Prostate gland (tissue), 2 donors: Measurements from ENCODE around the gene ADAM22. TPM values are rescaled to one million over a fixed set of nuclear protein-coding genes. Genes with fewer than 3 reads are reported as not detected.
"Not testable (repeated sequence)": the region's sequence is repeated elsewhere in the genome, so short reads cannot be mapped to it uniquely, and the experiment has no call there.

Experiments
- DNase-seq: peaks from one replicate; pipeline ENCODE4 v3.0.0-alpha.2; 2019; ENCODE audit warnings: low spot score
- H3K27ac ChIP-seq, 2 donors: fragments of 200-600 bp; sonication (generic); 2 replicates each; pipeline ENCODE4 v1.5.1; 2017 to 2019
- H3K27me3 ChIP-seq: fragments of 200-600 bp; sonication (generic); replicated peaks from 2 replicates; pipeline ENCODE4 v1.5.1; 2019; ENCODE audit not compliant: insufficient read depth
- H3K36me3 ChIP-seq, 2 donors: fragments of 200-600 bp; sonication (generic); 1 replicate in 1 of 2; 2 replicates in 1 of 2; pipeline versions ENCODE4 v1.5.1 to v1.8.1; 2017 to 2019
- H3K4me1 ChIP-seq: fragments of 200-600 bp; sonication (generic); replicated peaks from 2 replicates; pipeline ENCODE4 v1.5.1; 2019
- H3K4me3 ChIP-seq, 2 donors: fragments of 200-600 bp; sonication (generic); 2 replicates each; pipeline ENCODE4 v1.5.1; 2017 to 2019
- H3K9me3 ChIP-seq: fragments of 200-600 bp; sonication (generic); 2 replicates; pipeline ENCODE4 v1.5.1; 2017
- CTCF ChIP-seq, 4 experiments: fragments of 200-600 bp in 2 of 4; fragments of 450-650 bp in 2 of 4; sonication (generic) in 2 of 4; IDR thresholded peaks; 1 replicate in 3 of 4; 2 replicates in 1 of 4; pipeline ENCODE4 v1.5.1; 2016 to 2019; ENCODE audit warnings: antibody characterized with exemption in 4 of 4, mild to moderate bottlenecking in 2 of 4, moderate library complexity in 2 of 4
- POLR2A ChIP-seq: fragments of 450-650 bp; IDR thresholded peaks from one replicate; pipeline ENCODE4 v1.6.1; 2016; ENCODE audit warnings: antibody characterized with exemption, mild to moderate bottlenecking
- POLR2AphosphoS5 ChIP-seq: sonication (generic); formaldehyde crosslinking; IDR thresholded peaks from one replicate; pipeline ENCODE4 v1.6.1; 2017; ENCODE audit warnings: antibody characterized with exemption
- WGBS: methylation state at CpG from one replicate; pipeline ENCODE4 v1.1.5; 2018; 5-methylcytosine and 5-hydroxymethylcytosine counted together
- intact Hi-C: fragments of 100-400 bp; cut with DNase I; formaldehyde crosslinking; loops from one replicate; pipeline ENCODE4 v1.14.2; 2022
- total RNA-seq, 2 donors: library from RNA; depleted of rRNA; stranded (reverse); fragments of >200 nt; gene quantifications; one replicate each; pipeline ENCODE4 v1.1.0, GENCODE V29; 2016

Gene ADAM22
- total RNA-seq, 2 donors from 2014 or later: 8.4 to 8.5 TPM

GRCh38 chr7:87920578-87920977 lies 13.5 kb upstream of the ADAM22 start:
- H3K9me3 ChIP-seq: no peaks in the 10 kb centered on the region
- H3K4me3 ChIP-seq: no peak overlapping the region
- 91% methylated on average over 5 of the region's 5 CpGs for WGBS
- no peak overlapping the region for H3K27ac ChIP-seq
- intact Hi-C loops: no loop called here
- H3K36me3 ChIP-seq: no peaks in the 10 kb centered on the region
- H3K4me1 ChIP-seq: no peaks in the 10 kb centered on the region
- no peak for DNase-seq
- no peaks in the 10 kb centered on the region for H3K27me3 ChIP-seq
- no peak for TF ChIP-seq POLR2A
- TF ChIP-seq POLR2AphosphoS5: no peak
- no peak for TF ChIP-seq CTCF (IDR thresholded peaks at IDR 0.05)

- intact Hi-C loops, H3K4me1 ChIP-seq, H3K4me3 ChIP-seq, H3K27me3 ChIP-seq, H3K36me3 ChIP-seq, DNase-seq, H3K9me3 ChIP-seq, H3K27ac ChIP-seq: not testable (repeated sequence)
- WGBS: 83% methylated on average over 8 of the region's 8 CpGs
Measured at GRCh38 chr7:87922759-87923395, 11.2 kb upstream of the ADAM22 start.

- no peak overlapping the region for H3K27ac ChIP-seq
- H3K4me3 ChIP-seq: no peak overlapping the region
Measured at GRCh38 chr7:87926581-87927461, 7.2 kb upstream of the ADAM22 start.

GRCh38 chr7:87933605-87933952 lies 472 bp upstream of the ADAM22 start:
- no peak for TF ChIP-seq POLR2AphosphoS5
- no peak for TF ChIP-seq POLR2A
- TF ChIP-seq CTCF (IDR thresholded peaks at IDR 0.05): no peak
- no peak for DNase-seq
- Histone ChIP-seq H3K27me3 (no peaks in the 10 kb centered on the region), H3K4me1 (no peaks in the 10 kb centered on the region), H3K9me3 (no peaks in the 10 kb centered on the region), H3K27ac (peak overlapping the region; percentile 26 to 59), H3K36me3 (no peaks in the 10 kb centered on the region), H3K4me3 (peak overlapping the region; percentile 56 to 58)
- intact Hi-C loops: loop anchor here (10.0 kb wide), 1 partner anchor 171 kb away; no protein-coding TSS in a partner anchor
- 15% methylated on average over 9 of the region's 9 CpGs for WGBS

More at GRCh38 chr7:87926581-87927461, 7.2 kb upstream of the ADAM22 start:
- H3K27me3 ChIP-seq: no peaks in the 10 kb centered on the region
- 45% methylated on average over 6 of the region's 6 CpGs for WGBS
- no peaks in the 10 kb centered on the region for H3K36me3 ChIP-seq
- TF ChIP-seq POLR2A (no peak), CTCF (IDR thresholded peaks at IDR 0.05) (no peak), POLR2AphosphoS5 (no peak)
- DNase-seq: no peak
- H3K9me3 ChIP-seq: no peaks in the 10 kb centered on the region
- no peaks in the 10 kb centered on the region for H3K4me1 ChIP-seq
- intact Hi-C loops: no loop called here

- Histone ChIP-seq H3K36me3 (no peaks in the 10 kb centered on the region), H3K27me3 (no peaks in the 10 kb centered on the region), H3K9me3 (no peaks in the 10 kb centered on the region), H3K27ac (peak overlapping the region in 1 of 2 donors; percentile 59), H3K4me1 (no peaks in the 10 kb centered on the region), H3K4me3 (peak overlapping the region; percentile 56 to 58)
- no peak for TF ChIP-seq CTCF (IDR thresholded peaks at IDR 0.05)
- 3% methylated on average over 39 of the region's 47 CpGs for WGBS
- no peak for DNase-seq
- intact Hi-C loops: loop anchor here (10.0 kb wide), 1 partner anchor 170 kb away; no protein-coding TSS in a partner anchor
Measured at GRCh38 chr7:87934699-87935383, 790 bp downstream of the ADAM22 start.
